OCI-LY3 (cell line): ENCODE results near the gene ELAPOR2.
A peak's percentile ranks its signal among the peaks of the same experiment; 100 is the strongest.

Experiments used
- H2AFZ ChIP-seq: fragments of 200-600, 300-600 bp; shearing (Covaris generic); 2 replicates; pipeline ENCODE4 v1.6.0; 2014; ENCODE audit warnings: antibody characterized with exemption, low read depth, low read length
- H3K27ac ChIP-seq: fragments of 200-600, 300-600 bp; sonication (generic); 2 replicates; pipeline ENCODE4 v1.5.1; 2014; ENCODE audit warnings: mild to moderate bottlenecking, low read length, moderate library complexity, mixed read lengths
- H3K27me3 ChIP-seq: fragments of 200-600, 300-600 bp; sonication (generic); 2 replicates; pipeline ENCODE4 v1.6.1; 2014; ENCODE audit warnings: low read depth, low read length, mixed read lengths
- H3K36me3 ChIP-seq: fragments of 200-600, 300-600 bp; sonication (generic); replicated peaks from 2 replicates; pipeline ENCODE3; 2014; ENCODE audit warnings: low read depth, low read length, mixed read lengths
- H3K4me1 ChIP-seq: fragments of 300-600, 200-600 bp; sonication (generic); 2 replicates; pipeline ENCODE4 v1.6.1; 2014; ENCODE audit warnings: low read length, mixed read lengths
- H3K4me2 ChIP-seq: fragments of 200-600, 300-600 bp; sonication (generic); 2 replicates; pipeline ENCODE4 v1.6.1; 2014; ENCODE audit warnings: low read length, mixed read lengths
- H3K4me3 ChIP-seq: fragments of 300-600, 200-600 bp; sonication (generic); 2 replicates; pipeline ENCODE4 v1.5.1; 2014; ENCODE audit warnings: antibody characterized with exemption, mild to moderate bottlenecking, low read length, moderate library complexity
- H3K79me2 ChIP-seq: fragments of 300-600, 200-600 bp; shearing (Covaris generic); 2 replicates; pipeline ENCODE4 v1.6.1; 2014; ENCODE audit warnings: mild to moderate bottlenecking, low read length, mixed read lengths
- H3K9ac ChIP-seq: fragments of 300-600, 200-600 bp; shearing (Covaris generic); 2 replicates; pipeline ENCODE4 v1.6.0; 2014; ENCODE audit warnings: mild to moderate bottlenecking, low read length, moderate library complexity
- H3K9me3 ChIP-seq: fragments of 200-600, 300-600 bp; shearing (Covaris generic); 2 replicates; pipeline ENCODE4 v1.6.1; 2014; ENCODE audit warnings: low read length, mixed read lengths; ENCODE audit not compliant: insufficient read depth
- H4K20me1 ChIP-seq: fragments of 200-600, 300-600 bp; sonication (generic); 2 replicates; pipeline ENCODE4 v1.6.1; 2016; ENCODE audit warnings: low read length, mixed read lengths; ENCODE audit not compliant: insufficient read depth
- CTCF ChIP-seq: fragments of 200-600, 300-600 bp; sonication (generic); IDR thresholded peaks from 2 replicates; pipeline ENCODE4 v1.5.1; 2014; ENCODE audit warnings: antibody characterized with exemption, low read length, low read depth
- EZH2phosphoT487 ChIP-seq: fragments of 200-600 bp; shearing (Covaris generic); IDR thresholded peaks from 2 replicates; pipeline ENCODE4 v1.6.1; 2018; ENCODE audit warnings: antibody characterized with exemption, mixed run types, low read depth

The ELAPOR2 gene

GRCh38 chr7:87013840-87014190 lies 45.6 kb downstream of the ELAPOR2 start:
- Histone ChIP-seq H3K4me3 (no peak overlapping the region), H3K4me2 (no peak overlapping the region), H3K9ac (no peak overlapping the region), H2AFZ (no peak overlapping the region), H3K27ac (no peak overlapping the region), H3K4me1 (no peaks in the 10 kb centered on the region), H3K9me3 (no peaks in the 10 kb centered on the region), H4K20me1 (no peaks in the 10 kb centered on the region), H3K27me3 (peaks cover 7% of the 10 kb centered on the region; the same call in 1 of the 2 replicates), H3K79me2 (no peaks in the 10 kb centered on the region), H3K36me3 (no peaks in the 10 kb centered on the region)
- TF ChIP-seq CTCF (0 out of 2 replicates have a peak, but pooled peaks have one; percentile 10), EZH2phosphoT487 (no peak)

GRCh38 chr7:87013136-87013839 lies 46.2 kb downstream of the ELAPOR2 start:
- Histone ChIP-seq H3K27me3 (peaks cover 7% of the 10 kb centered on the region; the same call in 1 of the 2 replicates), H3K27ac (no peak overlapping the region), H3K9ac (no peak overlapping the region), H3K79me2 (no peaks in the 10 kb centered on the region), H4K20me1 (no peaks in the 10 kb centered on the region), H3K36me3 (no peaks in the 10 kb centered on the region), H3K4me2 (no peak overlapping the region), H2AFZ (no peak overlapping the region), H3K4me3 (no peak overlapping the region), H3K9me3 (no peaks in the 10 kb centered on the region), H3K4me1 (no peaks in the 10 kb centered on the region)
- no peak for TF ChIP-seq CTCF
- no peak for TF ChIP-seq EZH2phosphoT487
